Chondrocyte (in vitro differentiated cells): ENCODE measurements around the gene LEPR. TPM values are rescaled to one million over a fixed set of nuclear protein-coding genes. Genes with fewer than 3 reads are reported as not detected.

Source experiments
- DNase-seq: peaks from one replicate; pipeline ENCODE4 v3.0.0; 2021; ENCODE audit warnings: mixed read lengths, low spot score
- H3K27ac Mint-ChIP-seq: one replicate; pipeline ENCODE4 v1.8.0; 2021; ENCODE audit warnings: mild to moderate bottlenecking, moderate library complexity, mixed read lengths; ENCODE audit not compliant: unreplicated experiment
- H3K27me3 Mint-ChIP-seq: 2 replicates; pipeline ENCODE4 v1.8.0; 2021; ENCODE audit warnings: low read depth, mixed read lengths
- H3K36me3 Mint-ChIP-seq: 2 replicates; pipeline ENCODE4 v1.8.0; 2021; ENCODE audit warnings: low read depth, mixed read lengths
- H3K4me1 Mint-ChIP-seq: 2 replicates; pipeline ENCODE4 v1.8.0; 2021; ENCODE audit warnings: low read depth, mild to moderate bottlenecking, mixed read lengths
- H3K4me3 Mint-ChIP-seq: one replicate; pipeline ENCODE4 v1.8.0; 2021; ENCODE audit warnings: mild to moderate bottlenecking, moderate library complexity, mixed read lengths; ENCODE audit not compliant: unreplicated experiment
- H3K9me3 Mint-ChIP-seq: 2 replicates; pipeline ENCODE4 v1.8.0; 2021; ENCODE audit warnings: low read depth, mixed read lengths
- total RNA-seq: library from RNA; stranded (reverse); gene quantifications from 3 replicates; pipeline ENCODE4 v1.2.1, GENCODE V29; 2021
- TF ChIP-seq, protein P1 (sequence below): fragments of 200-600 bp; sonication (generic); IDR thresholded peaks from 2 replicates; pipeline ENCODE4 v1.5.0; 2021; ENCODE audit warnings: antibody characterized with exemption, mild to moderate bottlenecking, moderate library complexity

LEPR gene
- total RNA-seq, 1 donor from 2014 or later = 5.8 TPM

DNA sequence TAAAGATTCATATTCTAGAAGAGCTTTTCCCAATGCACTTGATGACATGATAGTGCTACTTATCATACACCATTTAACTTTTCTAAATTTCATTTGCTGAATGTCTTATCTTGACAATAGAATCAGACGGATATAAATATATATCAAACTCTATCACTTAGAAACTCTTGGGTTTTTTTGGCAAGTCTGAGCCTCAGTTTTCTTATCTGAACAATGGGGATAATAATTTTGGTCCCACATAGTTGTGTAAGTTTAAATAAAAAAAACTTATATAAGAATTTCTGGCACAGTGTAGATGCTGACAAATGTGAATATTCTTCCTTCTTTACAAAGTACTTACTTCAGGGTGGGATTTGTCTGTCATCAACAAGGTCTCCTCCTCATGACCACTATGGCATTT is 21.5 kb upstream of the LEPR start:
- no peaks in the 10 kb centered on the region for H3K9me3 Mint-ChIP-seq
- H3K27me3 Mint-ChIP-seq = no peaks in the 10 kb centered on the region
- no peak overlapping the region for H3K4me3 Mint-ChIP-seq
- no peak for DNase-seq
- TF ChIP-seq, protein P1, sequence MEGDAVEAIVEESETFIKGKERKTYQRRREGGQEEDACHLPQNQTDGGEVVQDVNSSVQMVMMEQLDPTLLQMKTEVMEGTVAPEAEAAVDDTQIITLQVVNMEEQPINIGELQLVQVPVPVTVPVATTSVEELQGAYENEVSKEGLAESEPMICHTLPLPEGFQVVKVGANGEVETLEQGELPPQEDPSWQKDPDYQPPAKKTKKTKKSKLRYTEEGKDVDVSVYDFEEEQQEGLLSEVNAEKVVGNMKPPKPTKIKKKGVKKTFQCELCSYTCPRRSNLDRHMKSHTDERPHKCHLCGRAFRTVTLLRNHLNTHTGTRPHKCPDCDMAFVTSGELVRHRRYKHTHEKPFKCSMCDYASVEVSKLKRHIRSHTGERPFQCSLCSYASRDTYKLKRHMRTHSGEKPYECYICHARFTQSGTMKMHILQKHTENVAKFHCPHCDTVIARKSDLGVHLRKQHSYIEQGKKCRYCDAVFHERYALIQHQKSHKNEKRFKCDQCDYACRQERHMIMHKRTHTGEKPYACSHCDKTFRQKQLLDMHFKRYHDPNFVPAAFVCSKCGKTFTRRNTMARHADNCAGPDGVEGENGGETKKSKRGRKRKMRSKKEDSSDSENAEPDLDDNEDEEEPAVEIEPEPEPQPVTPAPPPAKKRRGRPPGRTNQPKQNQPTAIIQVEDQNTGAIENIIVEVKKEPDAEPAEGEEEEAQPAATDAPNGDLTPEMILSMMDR = no peak
- no peaks in the 10 kb centered on the region for H3K4me1 Mint-ChIP-seq
- peaks cover 21% of the 10 kb centered on the region for H3K36me3 Mint-ChIP-seq
- no peak overlapping the region for H3K27ac Mint-ChIP-seq

- Mint-ChIP-seq H3K36me3 (peaks cover 14% of the 10 kb centered on the region), H3K4me3 (no peak overlapping the region), H3K9me3 (no peaks in the 10 kb centered on the region)
These were observed 18.9 kb upstream of the LEPR start for GRCh38 chr1:65401612-65402011.

GRCh38 chr1:65404941-65405340 is 15.5 kb upstream of the LEPR start:
- no peaks in the 10 kb centered on the region for H3K4me1 Mint-ChIP-seq

More at GRCh38 chr1:65401612-65402011, 18.9 kb upstream of the LEPR start:
- H3K27ac Mint-ChIP-seq = no peak overlapping the region
- no peak for DNase-seq
- TF ChIP-seq, protein P1 = no peak
- no peaks in the 10 kb centered on the region for H3K27me3 Mint-ChIP-seq
- H3K4me1 Mint-ChIP-seq = no peaks in the 10 kb centered on the region

GRCh38 chr1:65407877-65408276 is 12.6 kb upstream of the LEPR start:
- H3K4me1 Mint-ChIP-seq = peaks cover 9% of the 10 kb centered on the region
- TF ChIP-seq, protein P1 = no peak
- H3K9me3 Mint-ChIP-seq = no peaks in the 10 kb centered on the region
- DNase-seq = no peak
- H3K4me3 Mint-ChIP-seq = no peak overlapping the region
- no peaks in the 10 kb centered on the region for H3K27me3 Mint-ChIP-seq
- H3K36me3 Mint-ChIP-seq = peaks cover 19% of the 10 kb centered on the region
- no peak overlapping the region for H3K27ac Mint-ChIP-seq

More at GRCh38 chr1:65404941-65405340, 15.5 kb upstream of the LEPR start:
- Mint-ChIP-seq H3K27me3 (no peaks in the 10 kb centered on the region), H3K36me3 (peaks cover 16% of the 10 kb centered on the region), H3K4me3 (no peak overlapping the region), H3K9me3 (no peaks in the 10 kb centered on the region), H3K27ac (no peak overlapping the region)
- TF ChIP-seq, protein P1 = no peak
- no peak for DNase-seq

- H3K27me3 Mint-ChIP-seq = no peaks in the 10 kb centered on the region
- no peaks in the 10 kb centered on the region for H3K9me3 Mint-ChIP-seq
- H3K36me3 Mint-ChIP-seq = peaks cover 23% of the 10 kb centered on the region
- no peak overlapping the region for H3K4me3 Mint-ChIP-seq
- DNase-seq = no peak
- no peak overlapping the region for H3K27ac Mint-ChIP-seq
- TF ChIP-seq, protein P1 = no peak
- H3K4me1 Mint-ChIP-seq = peaks cover 12% of the 10 kb centered on the region
These were observed 11.2 kb upstream of the LEPR start for GRCh38 chr1:65409314-65409713.
